Stimulated activated CD8-positive, alpha-beta memory T cell treated with anti-CD3 and anti-CD28 coated beads, Interleukin-15, amount 100 ng/mL, for 48 hours (primary cell): Measurements from ENCODE around the gene C2CD4D.
"Not testable (repeated sequence)": the region's sequence is repeated elsewhere in the genome, so short reads cannot be mapped to it uniquely, and the experiment has no call there.

ENCODE experiments used
- DNase-seq, 2 donors: peaks; one replicate each; pipeline ENCODE4 v3.0.0-alpha.2; 2020; ENCODE audit warnings: low read depth in 2 of 2

Gene C2CD4D

DNA sequence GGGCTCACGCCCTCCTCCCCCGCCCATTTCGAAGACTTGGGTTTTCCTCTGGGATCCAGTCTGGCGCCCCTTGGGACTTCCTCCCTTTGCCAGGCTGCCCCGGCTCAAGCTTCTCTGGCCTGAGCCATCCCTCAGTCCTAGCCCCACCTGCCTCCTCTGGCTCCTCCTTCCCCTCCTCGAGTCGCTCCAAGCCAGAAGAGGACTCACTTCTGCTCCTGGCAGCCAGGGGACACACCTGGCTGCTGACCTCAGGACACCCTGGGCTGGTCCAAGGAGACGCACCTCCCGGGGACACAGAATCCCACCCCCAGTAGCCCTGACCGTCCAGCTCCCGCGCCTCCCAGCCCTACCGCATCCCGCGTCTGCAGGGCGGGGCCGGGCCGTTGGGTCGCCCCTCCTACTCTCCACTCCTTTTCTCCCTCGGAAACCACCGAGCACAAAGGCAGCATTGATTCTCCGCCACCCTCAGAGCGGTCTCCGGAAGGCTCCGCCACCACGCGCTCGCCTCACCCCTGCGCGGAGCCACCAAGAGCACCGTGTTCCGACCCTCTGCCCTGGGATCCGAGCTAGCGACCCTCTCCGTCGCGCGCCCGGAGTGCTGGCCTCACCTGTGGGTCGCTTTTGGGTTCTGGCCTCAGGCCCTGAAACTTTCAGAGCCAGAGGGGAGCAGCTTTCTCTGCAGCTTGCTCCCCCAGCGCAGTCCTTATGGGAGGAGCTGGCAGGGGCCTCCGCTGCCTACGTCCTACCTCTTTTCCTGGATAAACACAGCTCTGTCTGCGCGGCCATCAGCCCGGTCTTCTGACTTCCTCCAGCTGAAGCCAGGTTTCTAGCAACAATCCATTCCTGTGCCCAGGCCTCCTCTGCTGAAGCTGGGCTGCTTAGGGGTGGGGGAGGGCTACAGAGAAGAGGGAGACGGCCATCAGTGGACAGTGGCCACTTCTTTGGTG lies at the start of gene C2CD4D:
Gene C2CD4D (minus strand): TSS at position 364 of the 947 bp plus-strand sequence. CDS start 831 bp downstream, outside the sequence.
- peak; percentile 56 to 61 for DNase-seq

- no peak for DNase-seq
These were observed 49.5 kb upstream of the C2CD4D start for GRCh38 chr1:151888972-151889570.

GRCh38 chr1:151887028-151887427 lies 47.4 kb upstream of the C2CD4D start:
- DNase-seq = no peak

DNA sequence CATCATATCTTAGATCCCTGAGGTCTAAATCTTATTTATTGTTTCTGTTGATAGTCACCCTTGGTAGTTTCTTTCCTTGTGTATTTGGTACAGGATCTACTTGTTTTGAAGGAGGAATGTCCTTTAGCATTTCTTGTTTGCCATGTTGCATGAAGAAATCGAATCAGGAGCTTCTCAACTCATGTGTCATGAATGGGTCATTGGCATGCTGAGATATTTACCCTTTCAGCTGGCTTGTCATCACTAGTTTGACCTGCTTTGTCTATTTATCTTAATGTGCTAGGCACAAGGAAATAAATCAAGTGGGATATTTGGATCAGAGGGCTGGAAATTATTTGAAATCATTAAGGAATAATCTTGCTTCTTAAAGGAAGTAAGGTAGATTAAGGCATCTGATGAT lies 45.9 kb upstream of the C2CD4D start:
- no peak for DNase-seq

DNA sequence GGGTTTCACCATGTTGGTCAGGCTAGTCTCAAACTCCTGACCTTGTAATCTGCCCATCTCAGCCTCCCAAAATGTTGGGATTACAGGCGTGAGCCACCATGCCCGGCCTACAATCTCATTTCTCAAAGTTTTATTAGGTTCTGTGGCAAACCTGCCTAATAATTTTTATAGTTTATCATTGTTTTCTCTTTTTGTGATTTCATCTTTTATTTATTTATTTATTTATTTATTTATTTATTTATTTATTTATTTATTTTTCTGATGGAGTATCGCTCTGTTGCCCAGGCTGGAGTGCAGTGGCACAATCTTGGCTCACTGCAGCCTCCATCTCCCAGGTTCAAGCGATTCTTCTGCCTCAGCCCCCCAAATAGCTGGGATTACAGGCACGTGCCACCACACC lies 45.3 kb upstream of the C2CD4D start:
- DNase-seq = not testable (repeated sequence)

DNA sequence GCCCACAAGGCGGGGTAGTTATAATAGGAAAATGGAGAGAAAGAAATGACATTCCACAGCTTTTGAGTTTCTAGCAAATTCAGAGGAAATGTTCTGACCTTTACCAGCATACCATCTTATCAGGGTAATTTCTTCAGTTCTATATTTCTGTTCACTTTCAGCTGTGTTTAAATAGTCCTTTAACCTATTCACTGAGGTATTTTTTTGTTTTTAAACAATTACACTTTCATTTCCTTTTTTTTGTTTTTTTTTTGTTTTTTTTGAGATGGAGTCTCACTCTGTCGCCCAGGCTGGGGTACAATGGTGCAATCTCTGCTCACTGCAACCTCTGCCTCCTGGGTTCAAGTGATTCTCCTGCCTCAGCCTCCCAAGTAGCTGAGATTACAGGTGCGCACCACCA lies 44.8 kb upstream of the C2CD4D start:
- not testable (repeated sequence) for DNase-seq

- DNase-seq = not testable (repeated sequence)
These were observed 44.3 kb upstream of the C2CD4D start for GRCh38 chr1:151883898-151884297.

DNA sequence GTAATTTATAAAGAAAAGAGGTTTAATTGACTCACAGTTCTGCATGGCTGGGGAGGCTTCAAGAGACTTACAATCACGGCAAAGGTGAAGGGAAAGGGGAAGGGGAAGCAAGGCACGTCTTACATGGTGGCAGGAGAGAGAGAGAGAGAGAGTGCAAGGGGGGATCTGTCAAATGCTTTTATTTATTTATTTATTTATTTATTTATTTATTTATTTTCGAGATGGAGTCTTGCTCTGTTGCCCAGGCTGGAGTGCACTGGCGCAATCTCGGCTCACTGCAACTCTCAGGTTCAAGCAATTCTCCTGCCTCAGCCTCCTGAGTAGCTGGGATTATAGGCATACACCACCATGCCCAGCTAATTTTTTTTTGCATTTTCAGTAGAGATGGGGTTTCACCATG lies 43.3 kb upstream of the C2CD4D start:
- DNase-seq = not testable (repeated sequence)

DNA sequence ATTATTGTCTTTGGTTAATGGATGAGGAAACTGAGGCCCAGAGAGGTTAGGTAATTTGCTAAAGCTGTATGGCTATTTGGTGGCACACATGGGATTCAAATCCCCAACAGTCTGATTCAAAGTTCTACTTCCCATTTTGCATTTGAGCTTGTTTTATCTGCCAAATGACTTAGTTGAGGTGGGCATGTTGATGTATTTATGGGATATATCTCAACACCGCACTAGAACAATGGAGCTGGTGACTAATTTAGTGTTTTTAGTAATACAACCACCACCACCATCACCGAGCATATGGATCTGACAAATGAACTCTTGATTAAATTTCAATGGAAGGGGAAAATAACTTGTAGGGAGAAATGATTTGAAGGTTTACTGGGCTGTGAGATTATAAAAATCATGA lies 42.8 kb upstream of the C2CD4D start:
- DNase-seq = no peak

GRCh38 chr1:151881479-151881878 lies 41.9 kb upstream of the C2CD4D start:
- no peak for DNase-seq

- DNase-seq = no peak
These were observed 35.9 kb upstream of the C2CD4D start for GRCh38 chr1:151875419-151876097.

DNA sequence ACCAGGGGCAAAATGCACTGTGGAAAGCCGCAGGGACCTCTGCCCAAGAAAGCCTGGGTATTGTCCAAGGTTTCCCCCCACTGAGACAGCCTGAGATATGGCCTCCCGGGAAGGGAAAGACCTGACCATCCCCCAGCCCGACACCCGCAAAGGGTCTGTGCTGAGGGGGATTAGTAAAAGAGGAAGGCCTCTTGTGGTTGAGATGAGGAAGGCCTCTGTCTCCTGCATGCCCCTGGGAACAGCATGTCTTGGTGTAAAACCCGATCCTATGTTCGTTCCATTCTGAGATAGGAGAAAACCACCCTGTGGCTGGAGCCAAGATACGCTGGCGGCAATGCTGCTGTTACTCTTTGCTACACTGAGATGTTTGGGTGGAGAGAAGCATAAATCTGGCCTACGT lies 33.2 kb upstream of the C2CD4D start:
- not testable (repeated sequence) for DNase-seq

- DNase-seq = no peak
These were observed 31.8 kb upstream of the C2CD4D start for GRCh38 chr1:151871284-151872030.

DNA sequence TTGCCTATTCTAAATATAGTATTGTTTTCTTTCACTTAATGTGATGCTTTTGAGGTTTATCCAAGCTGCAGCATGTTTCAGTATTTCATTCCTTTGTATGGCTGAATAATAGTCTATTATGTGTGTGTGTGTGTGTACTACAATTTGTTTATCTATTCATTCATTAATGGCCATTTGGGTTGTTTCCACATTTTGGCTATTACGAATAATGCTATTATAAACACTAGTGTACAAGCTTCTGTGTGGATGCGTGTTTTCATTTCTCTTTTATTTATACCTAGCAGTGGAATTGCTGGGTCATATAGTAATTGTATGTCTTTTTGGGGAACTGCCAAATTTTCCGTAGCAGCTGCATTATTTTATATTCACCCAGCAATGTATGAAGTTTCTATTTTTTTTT lies 28.9 kb upstream of the C2CD4D start:
- no peak for DNase-seq

GRCh38 chr1:151867765-151868411 lies 28.3 kb upstream of the C2CD4D start:
- no peak for DNase-seq

DNA sequence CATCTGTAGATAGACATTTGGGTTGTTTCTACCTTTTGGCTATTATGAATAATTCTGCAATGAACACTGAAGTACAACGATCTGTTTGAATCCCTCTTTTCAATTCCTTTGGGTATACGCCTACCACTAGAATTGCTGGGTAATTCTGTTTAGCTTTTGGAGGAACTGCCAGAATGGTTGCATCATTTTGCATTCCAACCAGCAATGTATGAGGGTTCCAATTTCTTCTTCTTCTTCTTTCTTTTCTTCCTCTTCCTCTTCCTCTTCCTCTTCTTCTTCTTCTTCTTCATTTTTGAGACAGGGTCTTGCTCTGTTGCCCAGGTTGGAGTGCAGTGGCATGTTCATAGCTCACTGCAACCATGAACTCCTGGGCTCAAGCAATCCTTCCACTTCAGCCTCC lies 27.7 kb upstream of the C2CD4D start:
- no peak for DNase-seq

GRCh38 chr1:151864411-151864810 lies 24.8 kb upstream of the C2CD4D start:
- no peak for DNase-seq

- DNase-seq = no peak
These were observed 23.0 kb upstream of the C2CD4D start for GRCh38 chr1:151862604-151863003.

- DNase-seq = no peak
These were observed 21.0 kb upstream of the C2CD4D start for GRCh38 chr1:151860504-151861187.

DNA sequence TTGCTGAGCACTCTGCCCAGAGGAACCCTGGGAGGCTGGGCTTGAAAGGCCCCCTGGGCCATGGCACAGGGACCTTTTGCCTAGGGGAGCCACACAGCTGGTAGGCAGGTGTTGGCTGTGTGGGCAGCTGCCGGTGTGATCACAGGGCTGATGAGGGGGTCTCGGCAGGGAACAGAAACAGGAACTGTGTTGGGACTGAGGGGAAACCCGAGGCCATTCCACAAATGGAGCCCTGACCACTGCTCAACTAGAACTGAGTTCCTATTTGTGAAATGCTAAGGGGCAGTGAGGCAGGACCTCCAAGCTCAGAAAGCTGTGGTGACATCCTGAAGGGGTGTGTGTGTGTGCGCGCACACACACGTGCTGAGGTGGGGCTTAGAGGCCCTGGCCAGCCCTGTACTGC lies 20.3 kb upstream of the C2CD4D start:
- no peak for DNase-seq
